ENCODE results near the gene BSPRY.
"Not testable (repeated sequence)": the region's sequence is repeated elsewhere in the genome, so short reads cannot be mapped to it uniquely, and the experiment has no call there.

The BSPRY gene

GRCh38 chr9:113395000-113395861, 45.9 kb downstream of the BSPRY start:
- DNase-seq, result no peak

GRCh38 chr9:113397203-113397631, 47.9 kb downstream of the BSPRY start:
- no peak for DNase-seq

GRCh38 chr9:113398796-113399195, 49.5 kb downstream of the BSPRY start:
- DNase-seq, result no peak

DNA sequence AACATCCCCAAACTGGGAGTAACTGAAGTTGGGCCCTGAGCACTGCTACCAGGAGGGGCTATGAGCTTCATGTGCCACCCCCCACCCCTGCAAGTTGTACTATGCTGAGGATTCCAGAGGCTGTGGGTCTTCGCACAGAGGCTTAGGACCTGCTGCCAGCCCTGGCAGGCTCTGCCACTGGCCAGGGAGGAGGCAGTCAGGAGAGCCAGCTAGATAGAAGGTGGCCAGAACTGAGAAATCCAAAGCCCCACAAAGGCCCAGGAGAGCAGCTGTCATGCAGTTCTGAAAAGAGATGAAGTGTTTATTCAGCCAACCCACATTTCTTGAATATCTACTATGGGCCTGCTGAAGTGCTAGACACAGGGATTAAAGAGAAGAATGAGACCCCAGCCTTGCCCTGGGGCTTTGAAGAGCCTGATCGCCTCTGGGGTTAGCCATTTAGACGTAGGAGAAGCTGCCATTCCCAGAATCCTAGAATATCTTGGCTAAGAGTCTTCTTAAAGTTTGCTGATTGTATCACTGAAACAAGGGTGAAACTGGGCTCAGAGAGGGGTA, 50.4 kb downstream of the BSPRY start:
- DNase-seq, result no peak

- peak; percentile 100 for DNase-seq
Measured at GRCh38 chr9:113401027-113401792, 51.9 kb downstream of the BSPRY start, which contains the start of gene ALAD. TSS of gene ALAD (minus strand) at chr9:113401284. CDS start at chr9:113393559, 7,725 bp downstream.

DNA sequence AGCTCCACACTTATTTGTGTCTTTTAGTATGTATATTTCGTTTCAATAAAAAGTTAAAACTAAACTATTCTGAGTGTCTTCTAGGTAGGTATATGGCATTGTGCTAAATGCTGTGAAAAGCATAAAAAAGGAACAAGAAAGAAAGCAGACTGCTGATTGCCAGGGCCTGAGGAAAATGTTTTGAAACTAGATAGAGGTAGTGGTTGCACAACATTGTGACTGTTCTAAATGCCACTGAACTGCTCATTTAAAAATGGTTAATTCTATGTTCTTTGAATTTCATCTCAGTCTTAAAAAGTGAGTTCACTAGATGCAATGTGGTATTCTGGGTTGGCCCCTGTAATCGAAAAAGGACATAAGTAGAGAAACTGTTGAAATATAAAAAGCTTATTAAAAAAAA, 54.3 kb downstream of the BSPRY start:
- no peak for DNase-seq

GRCh38 chr9:113406353-113406752, 57.0 kb downstream of the BSPRY start:
- not testable (repeated sequence) for DNase-seq

DNA sequence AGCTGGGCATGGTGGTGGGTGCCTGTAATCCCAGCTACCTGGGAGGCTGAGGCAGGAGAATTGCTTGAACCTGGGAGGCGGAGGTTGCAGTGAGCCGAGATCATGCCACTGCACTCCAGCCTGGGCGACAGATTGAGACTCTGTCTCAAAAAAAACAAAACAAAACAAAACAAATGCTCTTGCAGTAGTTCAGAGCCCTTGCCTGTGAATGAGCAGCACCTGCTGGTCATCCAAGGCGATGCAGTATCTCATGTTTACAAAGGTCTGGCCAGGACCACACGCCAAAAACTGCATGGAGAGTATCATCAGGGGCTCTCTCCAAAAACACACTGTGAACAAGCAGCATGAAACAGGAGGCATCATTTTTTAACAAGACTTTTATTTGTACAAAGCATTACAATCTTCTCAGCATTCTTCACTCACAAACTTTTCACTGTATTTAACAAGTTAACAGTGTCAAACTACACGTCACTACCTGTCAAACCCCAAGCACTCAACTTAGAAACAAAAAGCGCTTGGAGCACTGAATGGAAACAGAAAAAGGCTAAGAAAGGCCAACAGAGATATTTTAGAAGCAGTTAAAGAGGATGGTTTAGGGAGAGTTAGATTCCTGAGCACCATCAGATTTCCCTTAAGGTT, 57.7 kb downstream of the BSPRY start:
- DNase-seq, result peak; percentile 63

GRCh38 chr9:113409481-113409880, 60.1 kb downstream of the BSPRY start:
- DNase-seq, result no peak

- DNase-seq, result no peak
Measured at GRCh38 chr9:113409883-113410206, 60.5 kb downstream of the BSPRY start.

DNA sequence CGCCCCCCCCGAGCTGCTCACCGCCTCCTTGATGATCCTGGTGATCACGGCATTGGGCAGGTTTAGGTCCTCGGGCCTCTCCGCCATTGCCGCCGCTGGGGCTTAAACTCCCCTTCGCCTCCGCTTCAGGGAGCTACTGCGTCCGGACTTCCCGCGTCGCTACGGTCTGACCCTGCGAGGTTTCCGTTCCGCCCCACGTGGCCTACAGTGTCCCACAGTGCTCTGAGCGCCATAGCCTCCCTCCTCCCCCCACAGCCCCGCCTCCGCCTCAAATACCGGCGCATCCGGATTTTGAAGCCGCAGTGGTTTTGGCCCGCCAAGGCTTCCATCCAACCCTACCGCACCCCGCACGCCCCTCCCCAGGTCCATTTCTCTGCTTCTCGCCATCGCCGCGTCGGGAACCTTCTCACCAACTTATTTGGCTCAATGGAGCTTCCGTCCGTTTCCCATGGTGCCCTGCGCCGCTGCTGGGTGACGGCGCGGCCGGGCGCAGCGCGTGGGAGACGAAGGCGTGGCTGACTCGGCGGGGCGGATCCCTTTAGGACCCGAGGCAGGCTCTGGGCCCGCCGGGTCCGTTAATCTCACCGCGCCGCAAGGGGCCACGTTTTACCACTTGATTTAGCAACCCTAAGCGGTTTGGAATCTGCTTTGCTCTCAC, 61.0 kb downstream of the BSPRY start, which contains the start of the genes C9orf43 and POLE3:
Gene C9orf43, plus strand, starts transcription at position 541 of the 658 bp plus-strand sequence. CDS start 2,747 bp downstream, outside the sequence.
Gene POLE3, minus strand, starts transcription at position 469 of the 658 bp plus-strand sequence. Its CDS starts 382 bp downstream, at position 87.
- peak; percentile 95 for DNase-seq

GRCh38 chr9:113416149-113416721, 66.9 kb downstream of the BSPRY start:
- no peak for DNase-seq

DNA sequence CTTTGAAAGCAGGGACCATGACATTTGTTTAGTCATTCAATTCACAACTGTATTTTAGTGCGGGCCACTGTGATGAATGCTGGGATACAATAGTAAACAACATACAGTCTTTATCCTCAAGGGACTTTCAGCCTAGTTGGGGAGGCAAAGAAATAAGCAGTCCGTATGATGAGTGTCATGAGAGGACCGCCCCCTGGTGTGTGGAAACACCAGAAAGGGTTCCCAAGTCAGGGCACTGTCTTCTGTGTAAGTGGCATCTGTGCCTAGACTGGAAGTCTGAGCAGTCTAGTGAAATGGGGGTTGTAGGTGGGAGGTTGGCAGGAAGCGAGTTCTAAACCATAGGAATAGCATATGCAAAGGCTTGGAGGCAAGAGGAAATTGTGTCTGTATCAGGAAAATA, 68.0 kb downstream of the BSPRY start:
- peak; percentile 28 for DNase-seq
